Inflammatory macrophage treated with lipopolysaccharide for 4 hours (primary cell): ENCODE results near the gene CDH23.

Source experiments
- DNase-seq: peaks from one replicate; pipeline ENCODE4 v3.0.0-alpha.2; 2020

CDH23 gene

DNA sequence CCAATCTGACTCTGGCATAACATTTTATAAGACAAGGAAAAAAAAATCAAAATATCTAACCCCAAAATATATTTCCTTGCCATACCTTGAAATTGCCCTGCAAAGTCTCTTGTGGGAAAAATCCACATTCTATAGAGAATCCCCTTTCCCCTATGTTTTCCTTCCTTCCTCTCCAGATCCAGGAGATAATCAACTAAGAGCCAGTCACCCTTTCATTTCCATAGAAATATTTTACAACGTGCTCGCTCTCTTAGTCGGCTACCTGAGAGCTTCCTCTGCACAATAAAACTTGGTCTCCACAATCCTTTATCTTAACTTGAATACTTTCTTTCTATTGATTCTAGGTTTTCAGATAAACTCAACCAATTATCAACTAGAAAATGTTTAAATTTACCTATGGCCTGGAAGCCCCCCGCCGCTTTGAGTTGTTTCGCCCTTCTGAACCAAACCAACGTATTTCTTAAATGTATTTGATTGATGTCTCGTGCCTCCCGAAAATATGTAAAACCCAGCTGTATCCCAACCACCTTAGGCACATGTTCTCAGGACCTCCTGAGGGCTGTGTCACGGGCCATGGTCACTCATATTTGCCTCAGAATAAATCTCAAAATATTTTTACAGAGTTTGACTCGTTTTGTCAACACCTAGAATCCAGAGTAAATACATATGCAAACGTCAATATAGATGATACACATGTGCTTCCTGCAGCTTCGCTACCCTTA lies 453.5 kb downstream of the CDH23 start:
- no peak for DNase-seq

DNA sequence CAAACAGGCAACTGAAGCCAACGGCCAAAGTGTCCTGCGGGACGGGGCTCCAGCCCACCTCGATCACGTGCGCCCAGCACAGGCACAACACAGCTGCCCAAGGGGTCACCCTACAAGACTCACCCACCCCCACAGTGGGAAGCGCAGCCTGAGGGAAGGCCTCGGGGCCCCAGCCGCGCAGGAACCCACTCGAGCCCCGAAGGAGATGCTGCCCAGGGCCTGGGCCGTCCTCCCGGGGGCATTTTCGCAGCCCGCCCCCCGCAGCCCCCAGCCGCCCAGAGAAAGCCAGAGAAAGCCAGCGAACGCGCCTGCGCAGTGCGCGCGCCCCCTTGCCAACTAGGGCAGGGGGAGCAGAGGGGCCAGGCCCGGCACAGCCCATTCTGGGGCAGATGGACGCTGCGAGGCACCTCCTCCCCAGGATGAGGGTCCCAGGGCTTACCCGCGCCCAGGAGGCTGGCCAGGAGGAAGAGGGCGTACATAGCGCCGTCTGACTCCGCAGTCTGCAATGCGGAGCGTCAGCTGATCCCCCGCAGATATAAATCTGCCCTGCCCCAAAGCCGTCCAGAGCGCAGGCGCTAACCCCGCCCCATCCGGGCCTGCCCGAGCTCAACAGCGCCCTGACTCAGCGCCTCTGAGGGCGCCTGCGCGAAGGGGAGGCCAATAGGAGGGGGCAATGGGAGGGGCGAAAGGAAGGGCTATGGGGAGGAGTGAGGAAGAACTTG lies 454.2 kb downstream of the CDH23 start, which contains the start of gene PSAP:
Gene PSAP, minus strand, starts transcription at position 509 of the 722 bp plus-strand sequence. Its CDS starts 30 bp downstream, at position 479.
- DNase-seq, result peak; percentile 99

DNA sequence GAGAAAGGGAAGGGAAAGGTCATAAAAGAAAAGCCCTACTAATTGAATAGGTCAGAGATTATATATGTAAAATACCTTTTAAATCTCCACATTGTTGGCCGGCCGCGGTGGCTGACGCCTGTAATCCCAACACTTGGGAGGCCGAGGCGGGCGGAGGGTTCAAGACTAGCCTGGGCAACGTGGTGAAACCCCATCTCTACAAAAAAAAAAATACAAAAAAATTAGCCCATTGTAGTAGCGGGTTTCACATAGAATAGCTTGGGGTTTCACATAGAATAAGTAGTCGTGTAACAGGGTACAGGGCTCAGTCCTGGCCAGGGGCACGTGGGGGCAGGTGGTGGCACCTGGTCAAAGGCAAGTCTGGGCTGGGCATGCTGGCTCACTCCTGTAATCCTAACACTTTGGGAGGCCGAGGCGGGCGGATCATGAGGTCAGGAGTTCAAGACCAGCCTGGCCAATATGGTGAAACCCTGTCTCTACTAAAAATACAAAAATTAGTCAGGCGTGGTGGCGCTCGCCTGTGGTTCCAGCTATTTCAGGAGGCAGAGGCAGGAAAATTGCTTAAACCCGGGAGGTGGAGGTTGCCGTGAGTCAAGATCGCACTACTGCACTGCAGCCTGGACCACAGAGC lies 454.9 kb downstream of the CDH23 start:
- DNase-seq, result peak; percentile 72

DNA sequence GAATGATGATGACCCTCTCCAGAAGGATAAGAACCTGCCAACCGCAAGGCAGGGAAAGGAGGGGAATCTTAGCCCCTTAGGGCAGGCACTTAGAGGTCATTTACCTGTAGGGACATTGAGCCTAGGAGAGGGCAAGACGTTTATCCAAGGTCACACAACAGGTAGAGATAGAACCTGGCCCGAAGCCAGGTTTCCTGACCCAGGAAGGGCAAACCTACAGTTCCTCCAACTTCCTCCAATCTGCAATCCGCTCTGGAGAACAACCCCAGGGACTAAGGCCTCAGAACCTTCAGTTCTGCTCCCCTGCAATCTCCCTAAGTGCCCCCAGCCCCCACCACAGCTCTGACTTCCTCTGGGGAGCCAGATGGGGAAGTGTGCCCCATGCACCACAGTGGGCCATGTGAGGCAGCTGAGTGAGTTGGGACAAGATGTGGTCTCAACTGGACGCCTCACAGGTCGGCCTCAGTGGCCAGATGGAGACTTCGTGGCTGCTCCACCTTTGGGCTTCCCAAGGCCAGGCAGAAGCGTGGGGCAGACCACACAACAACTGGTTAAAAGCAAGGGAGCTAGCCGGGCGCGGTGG lies 455.7 kb downstream of the CDH23 start:
- peak; percentile 81 for DNase-seq

DNA sequence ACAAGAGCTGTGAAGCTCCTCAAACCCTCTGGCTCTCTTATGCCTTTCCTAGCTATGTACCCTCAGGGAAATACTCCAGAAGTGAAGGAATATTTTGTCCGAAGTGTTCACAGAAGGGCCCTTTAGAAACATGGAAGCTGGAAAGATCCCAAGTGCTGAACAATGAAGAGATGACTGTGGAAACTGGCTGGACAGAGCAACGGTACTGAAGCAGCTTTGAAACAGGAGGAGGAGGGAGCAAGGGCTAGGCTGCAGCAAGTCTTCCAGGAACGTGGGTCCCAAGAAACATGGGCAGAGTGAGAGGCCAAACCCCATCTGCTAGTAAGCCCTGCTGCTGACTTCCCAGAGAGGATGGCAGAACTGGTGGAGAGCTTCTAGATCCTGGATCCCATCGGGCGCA lies 457.3 kb downstream of the CDH23 start:
- no peak for DNase-seq

DNA sequence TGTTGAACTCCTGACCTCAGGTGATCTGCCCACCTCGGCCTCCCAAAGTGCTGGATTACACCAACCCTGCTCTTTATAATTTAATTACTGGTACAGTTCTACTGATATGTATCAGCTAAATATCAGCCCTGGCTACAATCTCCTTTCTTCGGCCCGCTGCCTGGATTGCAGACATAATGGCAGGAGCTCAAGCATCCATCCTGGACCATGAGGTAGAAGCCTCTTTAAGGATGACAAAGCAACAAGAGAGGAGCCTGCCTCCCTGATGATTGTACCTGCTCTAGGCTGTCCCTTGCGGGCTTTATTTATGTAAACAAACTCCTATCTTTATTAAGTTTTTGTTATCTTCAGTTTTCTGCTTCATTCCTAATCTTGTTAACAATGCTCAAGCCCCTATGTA lies 459.9 kb downstream of the CDH23 start:
- DNase-seq, result no peak

DNA sequence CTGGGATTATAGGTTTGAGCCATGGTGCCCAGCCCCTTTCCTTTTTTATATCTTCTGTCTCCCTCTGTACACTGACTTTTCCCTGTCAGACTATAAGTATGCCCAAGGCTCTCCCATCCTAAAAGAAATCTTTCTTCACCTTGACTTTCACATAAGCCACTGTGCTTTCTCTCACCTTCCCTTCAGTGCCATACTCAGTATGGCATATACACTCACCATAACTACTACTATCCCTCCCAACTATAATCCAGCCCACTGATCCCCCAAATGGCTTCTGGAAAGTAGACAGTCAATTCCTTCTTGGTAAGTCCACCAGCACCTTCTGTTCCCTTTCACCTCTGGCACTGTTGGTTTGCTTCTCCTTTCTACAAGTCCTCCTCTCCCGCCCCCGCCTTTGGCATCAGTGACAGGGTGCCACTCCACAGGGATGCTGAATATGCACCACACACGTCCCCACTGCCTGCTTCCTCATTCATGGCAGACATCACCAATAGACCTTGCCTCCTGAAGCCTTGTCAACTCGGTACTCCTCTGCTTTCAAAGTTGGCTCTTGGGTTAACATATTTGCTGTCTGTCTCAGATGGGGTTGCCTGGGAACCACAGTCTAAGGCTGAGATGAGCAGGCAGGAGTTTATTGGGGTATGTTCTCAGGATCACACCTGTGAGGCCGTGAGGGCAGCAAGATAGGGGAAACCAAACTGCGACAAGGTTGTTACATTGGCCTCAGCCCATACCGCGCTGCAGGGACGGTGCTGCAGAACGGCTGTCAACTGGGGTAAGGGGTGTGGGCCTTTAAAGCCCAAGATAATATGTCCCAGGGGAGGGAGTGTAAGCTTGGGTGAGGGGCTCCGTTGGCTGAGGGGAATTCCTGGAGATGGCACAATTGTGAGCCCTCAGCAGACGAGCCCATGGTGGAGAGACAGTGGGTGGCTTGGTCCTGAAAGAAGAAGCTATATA lies 461.5 kb downstream of the CDH23 start:
- peak; percentile 89 for DNase-seq

DNA sequence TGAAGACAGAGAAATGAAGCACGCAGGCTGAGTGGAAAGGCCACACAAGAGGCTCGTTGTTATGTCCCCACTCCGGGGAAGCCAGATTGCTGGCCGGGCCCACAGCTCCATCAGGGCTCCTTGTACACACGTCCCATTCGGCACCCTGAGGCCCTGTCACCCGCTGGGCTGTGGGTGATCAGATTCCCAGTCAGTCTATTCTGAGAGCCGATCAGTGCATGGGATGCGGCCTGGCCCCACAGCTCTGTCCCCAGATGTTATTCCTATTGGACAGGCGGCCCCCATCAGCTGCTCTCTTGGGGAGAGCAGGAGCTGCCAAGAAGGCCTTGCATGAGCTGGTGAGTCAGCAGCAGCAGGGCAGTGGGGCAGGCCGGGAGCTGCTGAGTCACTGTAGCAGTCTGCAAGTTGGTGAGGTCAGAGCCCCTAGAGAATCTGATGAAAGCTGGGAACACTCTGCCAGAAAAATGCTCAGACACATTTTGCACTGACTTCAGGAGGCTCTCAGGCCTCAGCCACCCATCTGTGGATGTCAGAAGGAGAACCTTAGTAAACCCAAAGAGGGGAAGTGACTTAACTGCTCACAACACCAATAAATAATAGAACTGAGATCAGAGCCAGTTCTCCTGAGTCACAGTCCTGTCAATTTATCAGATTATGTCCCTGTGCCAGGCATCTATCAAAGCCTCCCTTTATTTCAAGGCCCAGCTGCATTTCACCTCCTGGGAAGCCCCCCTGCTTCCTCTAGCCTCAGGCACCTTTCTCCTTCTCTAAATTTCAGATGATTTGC lies 463.7 kb downstream of the CDH23 start:
- peak; percentile 99 for DNase-seq

DNA sequence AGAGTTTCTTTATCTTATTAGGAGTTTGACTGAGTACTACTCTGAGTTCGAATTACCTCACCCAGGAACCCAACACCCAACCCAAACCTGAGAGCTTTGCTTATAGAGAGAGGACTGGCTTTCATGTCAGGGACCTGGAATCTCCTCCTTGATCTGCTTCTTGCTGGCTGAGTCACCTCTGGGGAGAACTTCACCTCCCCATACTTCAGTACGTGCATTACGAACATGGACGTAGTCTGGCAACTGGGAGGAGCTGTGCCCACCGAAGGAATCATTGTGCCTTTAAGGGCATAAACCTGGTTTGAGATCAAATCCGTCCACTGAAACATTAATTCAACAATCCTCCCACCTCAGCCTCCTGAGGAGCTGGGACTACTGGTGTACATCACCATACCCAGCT lies 466.5 kb downstream of the CDH23 start:
- no peak for DNase-seq

DNA sequence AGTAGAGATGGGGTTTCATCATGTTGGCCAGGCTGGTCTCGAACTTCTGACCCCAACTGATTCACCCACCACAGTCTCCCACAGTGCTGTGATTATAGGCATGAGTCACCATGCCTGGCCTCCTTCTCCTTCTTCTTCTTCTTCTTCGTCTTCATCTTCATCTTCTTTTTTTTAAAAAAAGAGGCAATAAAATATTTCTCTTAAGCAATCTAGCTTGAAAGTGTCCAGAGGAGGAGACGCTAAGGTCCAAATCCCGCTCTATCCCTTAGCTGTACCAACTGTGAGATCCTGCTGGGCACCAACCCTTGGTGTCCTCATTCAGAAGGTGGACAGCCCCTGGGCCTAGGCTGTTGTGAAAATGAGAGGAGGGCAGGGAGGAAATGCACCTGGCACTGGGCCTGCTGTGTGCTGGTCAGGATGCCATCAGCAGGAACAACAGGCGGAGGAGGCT lies 468.2 kb downstream of the CDH23 start:
- DNase-seq, result peak; percentile 63
